ENCODE results near the gene SEL1L3.

The SEL1L3 gene

GRCh38 chr4:25875281-25875745, 12.5 kb upstream of the SEL1L3 start (continued):
- no peak for TF ChIP-seq ZNF677 (tag by site-specific recombination; IDR thresholded peaks at IDR 0.05)

- ChIA-PET CTCF (no interaction called here), POLR2A (no interaction called here)
- Histone ChIP-seq H3K9me3 (ENCODE audit: control insufficient read depth, insufficient read depth, low read depth, low read length) (no peaks in the 10 kb centered on the region), H3K4me3 (ENCODE audit: low read depth, low read length) (no peak overlapping the region), H3K36me3 (ENCODE audit: control insufficient read depth in 2 of 2, insufficient read depth in 1 of 2, low read length in 2 of 2) (no peaks in the 10 kb centered on the region), H3K4me1 (ENCODE audit: control insufficient read depth, insufficient read depth, low read length) (no peaks in the 10 kb centered on the region), H3K27ac (ENCODE audit: extremely low read depth, low read depth, low read length) (no peak overlapping the region)
- no peak for TF ChIP-seq ZNF626 (tag by site-specific recombination; IDR thresholded peaks at IDR 0.05)
- no peak for TF ChIP-seq ZNF140 (tag by site-specific recombination; IDR thresholded peaks at IDR 0.05)
- TF ChIP-seq ZNF148 (tag by site-specific recombination; IDR thresholded peaks at IDR 0.05; ENCODE audit: borderline replicate concordance), result no peak
- TF ChIP-seq SP7 (tag by site-specific recombination; IDR thresholded peaks at IDR 0.05), result no peak
- TF ChIP-seq ZNF677 (tag by site-specific recombination; IDR thresholded peaks at IDR 0.05), result no peak
- TF ChIP-seq ZNF2 (tag by site-specific recombination; IDR thresholded peaks at IDR 0.05), result no peak
- TF ChIP-seq ZXDB (tag by site-specific recombination; IDR thresholded peaks at IDR 0.05), result no peak
- TF ChIP-seq ZNF624 (tag by site-specific recombination; IDR thresholded peaks at IDR 0.05), result no peak
- TF ChIP-seq ZNF514 (tag by site-specific recombination; IDR thresholded peaks at IDR 0.05), result no peak
- TF ChIP-seq ZBTB6 (tag by site-specific recombination; IDR thresholded peaks at IDR 0.05), result no peak
- no peak for TF ChIP-seq KLF10 (tag by site-specific recombination; IDR thresholded peaks at IDR 0.05)
- no peak for TF ChIP-seq YY2 (tag by site-specific recombination; IDR thresholded peaks at IDR 0.05)
- TF ChIP-seq GLI2 (tag by site-specific recombination; IDR thresholded peaks at IDR 0.05; ENCODE audit: borderline replicate concordance, low read depth), result no peak
Measured at GRCh38 chr4:25874655-25875054, 11.9 kb upstream of the SEL1L3 start.

GRCh38 chr4:25873632-25874129, 10.9 kb upstream of the SEL1L3 start:
- CTCF ChIA-PET, result no interaction called here
- POLR2A ChIA-PET, result no interaction called here

GRCh38 chr4:25872851-25873631, 10.3 kb upstream of the SEL1L3 start:
- Histone ChIP-seq H3K36me3 (ENCODE audit: control insufficient read depth in 2 of 2, insufficient read depth in 1 of 2, low read length in 2 of 2) (no peaks in the 10 kb centered on the region), H3K4me3 (ENCODE audit: low read depth, low read length) (no peak overlapping the region), H3K9me3 (ENCODE audit: control insufficient read depth, insufficient read depth, low read depth, low read length) (no peaks in the 10 kb centered on the region), H3K27ac (ENCODE audit: extremely low read depth, low read depth, low read length) (no peak overlapping the region), H3K4me1 (ENCODE audit: control insufficient read depth, insufficient read depth, low read length) (no peaks in the 10 kb centered on the region)
- ChIA-PET POLR2A (no interaction called here), CTCF (no interaction called here)
- no peak for TF ChIP-seq GFI1B (tag by site-specific recombination; IDR thresholded peaks at IDR 0.05)
- no peak for TF ChIP-seq ZNF133 (tag by site-specific recombination; IDR thresholded peaks at IDR 0.05)
- TF ChIP-seq ZNF311 (tag by site-specific recombination; IDR thresholded peaks at IDR 0.05; ENCODE audit: borderline replicate concordance), result no peak
- TF ChIP-seq ZNF239 (tag by site-specific recombination; IDR thresholded peaks at IDR 0.05), result no peak
- TF ChIP-seq ZNF571 (tag by site-specific recombination; IDR thresholded peaks at IDR 0.05), result no peak
- TF ChIP-seq INSM2 (tag by site-specific recombination; IDR thresholded peaks at IDR 0.05), result no peak
- no peak for TF ChIP-seq ZBTB1 (tag by site-specific recombination; IDR thresholded peaks at IDR 0.05)
- TF ChIP-seq ZNF23 (tag by site-specific recombination; IDR thresholded peaks at IDR 0.05; ENCODE audit: borderline replicate concordance), result no peak
- TF ChIP-seq PRDM1 (tag by site-specific recombination; IDR thresholded peaks at IDR 0.05), result no peak
- no peak for TF ChIP-seq ZNF350 (tag by site-specific recombination; IDR thresholded peaks at IDR 0.05)
- TF ChIP-seq SCRT1 (tag by site-specific recombination; IDR thresholded peaks at IDR 0.05; ENCODE audit: borderline replicate concordance), result no peak

More at GRCh38 chr4:25873632-25874129, 10.9 kb upstream of the SEL1L3 start:
- Histone ChIP-seq H3K36me3 (ENCODE audit: control insufficient read depth in 2 of 2, insufficient read depth in 1 of 2, low read length in 2 of 2) (no peaks in the 10 kb centered on the region), H3K9me3 (ENCODE audit: control insufficient read depth, insufficient read depth, low read depth, low read length) (no peaks in the 10 kb centered on the region), H3K4me1 (ENCODE audit: control insufficient read depth, insufficient read depth, low read length) (no peaks in the 10 kb centered on the region), H3K27ac (ENCODE audit: extremely low read depth, low read depth, low read length) (no peak overlapping the region), H3K4me3 (ENCODE audit: low read depth, low read length) (no peak overlapping the region)
- TF ChIP-seq HOXC10 (CRISPR knock-in tag; IDR thresholded peaks at IDR 0.05) (no peak), ZNF514 (tag by site-specific recombination; IDR thresholded peaks at IDR 0.05) (no peak), ZNF510 (tag by site-specific recombination; IDR thresholded peaks at IDR 0.05; ENCODE audit: insufficient replicate concordance) (no peak), ZNF596 (tag by site-specific recombination; IDR thresholded peaks at IDR 0.05) (no peak), ZNF394 (tag by site-specific recombination; IDR thresholded peaks at IDR 0.05; ENCODE audit: borderline replicate concordance) (no peak), ZNF354C (tag by site-specific recombination; IDR thresholded peaks at IDR 0.05; ENCODE audit: borderline replicate concordance, low read depth) (no peak)
